ENCODE data around the gene MPV17.
"Not testable (repeated sequence)": the region's sequence is repeated elsewhere in the genome, so short reads cannot be mapped to it uniquely, and the experiment has no call there.

DNA sequence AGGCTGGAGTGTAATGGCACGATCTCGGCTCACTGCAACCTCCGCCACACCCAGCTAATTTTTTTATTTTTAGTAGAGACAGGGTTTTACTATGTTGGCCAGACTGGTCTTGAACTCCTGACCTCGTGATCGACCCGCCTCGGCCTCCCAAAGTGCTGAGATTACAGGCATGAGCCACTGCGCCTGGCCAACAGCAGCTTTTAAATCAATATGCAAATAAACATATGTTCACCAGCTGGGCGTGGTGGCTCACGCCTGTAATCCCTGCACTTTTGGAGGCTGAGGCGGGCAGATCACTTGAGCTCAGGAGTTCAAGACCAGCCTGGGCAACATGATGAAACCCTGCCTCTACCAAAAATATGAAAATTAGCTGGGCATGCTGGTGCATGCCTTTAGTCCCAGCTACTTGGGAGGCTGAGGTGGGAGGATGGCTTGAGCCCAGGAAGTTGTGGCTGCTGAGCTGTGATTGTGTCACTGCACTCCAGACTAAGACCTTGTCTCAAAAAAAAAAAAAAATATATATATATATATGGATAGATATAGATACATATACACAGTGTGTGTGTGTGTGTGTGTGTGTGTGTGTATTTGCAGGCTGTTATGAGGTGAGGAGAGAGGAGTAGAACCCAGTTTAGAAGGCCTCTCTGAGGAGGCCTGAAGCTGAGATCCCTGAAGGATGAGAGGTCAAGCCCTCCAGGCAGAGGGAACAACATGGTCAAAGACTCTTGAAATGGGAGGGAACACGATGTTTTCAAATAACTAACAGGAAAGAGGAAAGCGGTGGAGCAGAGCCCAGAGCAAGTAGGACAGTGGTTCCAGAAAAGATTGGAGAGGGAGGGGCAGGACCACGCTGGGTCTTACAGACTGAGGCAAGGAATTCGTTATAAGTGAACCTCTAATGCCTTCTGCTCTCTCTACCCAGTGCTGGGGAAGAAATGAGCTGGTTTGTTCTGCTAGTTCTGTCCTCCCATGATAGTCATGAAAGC, 50.1 kb downstream of the MPV17 start:
- TF ChIP-seq TAF1 (IDR thresholded peaks at IDR 0.05; ENCODE audit: borderline replicate concordance, low read depth, low read length); POLR2AphosphoS5 (IDR thresholded peaks at IDR 0.05; ENCODE audit: low read depth, low read length); POLR2A (IDR thresholded peaks at IDR 0.05; ENCODE audit: low read depth, low read length): not testable (repeated sequence)
